Keratinocyte (primary cell): Measurements from ENCODE around the gene GIT1. TPM values are rescaled to one million over a fixed set of nuclear protein-coding genes. Genes with fewer than 3 reads are reported as not detected.
"Not testable (repeated sequence)": the region's sequence is repeated elsewhere in the genome, so short reads cannot be mapped to it uniquely, and the experiment has no call there.

ENCODE experiments used
- DNase-seq: peaks from one replicate; pipeline ENCODE4 v3.0.0-alpha.2; 2011; ENCODE audit warnings: low read depth, missing footprints, low spot score
- FAIRE-seq: peaks from 2 replicates; lab custom pipeline; 2011; peaks lifted over from hg19 to GRCh38; lab: Jason Lieb, UNC
- H2AFZ ChIP-seq: 2 replicates; pipeline ENCODE4 v1.6.0; 2012; ENCODE audit warnings: low read length, control low read depth, inconsistent platforms; ENCODE audit not compliant: control insufficient read depth
- H3K27ac ChIP-seq: 2 replicates; pipeline ENCODE4 v1.5.1; 2011; ENCODE audit warnings: low read length; ENCODE audit not compliant: control insufficient read depth, insufficient read depth
- H3K27me3 ChIP-seq: 3 replicates; pipeline ENCODE4 v1.6.0; 2011; ENCODE audit warnings: low read length; ENCODE audit not compliant: control insufficient read depth, insufficient read depth; ENCODE audit errors: extremely low read depth
- H3K36me3 ChIP-seq, 2 experiments: 2 replicates in 1 of 2; 3 replicates in 1 of 2; pipeline ENCODE4 v1.5.1; 2011; ENCODE audit warnings: low read length in 2 of 2, mild to moderate bottlenecking in 1 of 2; ENCODE audit not compliant: control insufficient read depth in 2 of 2, insufficient read depth in 2 of 2; ENCODE audit errors: extremely low read depth in 1 of 2
- H3K4me1 ChIP-seq: 3 replicates; pipeline ENCODE4 v1.5.1; 2011; ENCODE audit warnings: low read length; ENCODE audit not compliant: control insufficient read depth, insufficient read depth; ENCODE audit errors: extremely low read depth
- H3K4me2 ChIP-seq: 3 replicates; pipeline ENCODE4 v1.6.0; 2011; ENCODE audit warnings: low read depth, low read length; ENCODE audit not compliant: control insufficient read depth, insufficient read depth; ENCODE audit errors: extremely low read depth
- H3K4me3 ChIP-seq, 3 experiments: fragments of 200-600 bp in 1 of 3; sonication (generic) in 1 of 3; 2 replicates in 2 of 3; 3 replicates in 1 of 3; pipeline ENCODE4 v1.5.1; 2011 to 2016; ENCODE audit warnings: low read length in 3 of 3, mild to moderate bottlenecking in 3 of 3, control low read depth in 2 of 3, inconsistent platforms in 1 of 3, low read depth in 1 of 3, mixed read lengths in 1 of 3, mixed run types in 1 of 3, moderate library complexity in 1 of 3; ENCODE audit not compliant: control insufficient read depth in 2 of 3, insufficient read depth in 2 of 3; ENCODE audit errors: extremely low read depth in 1 of 3
- H3K79me2 ChIP-seq: 2 replicates; pipeline ENCODE4 v1.6.0; 2012; ENCODE audit warnings: low read length; ENCODE audit not compliant: control insufficient read depth, insufficient read depth
- H3K9ac ChIP-seq: 3 replicates; pipeline ENCODE4 v1.6.0; 2011; ENCODE audit warnings: low read length; ENCODE audit not compliant: control insufficient read depth, insufficient read depth; ENCODE audit errors: extremely low read depth
- H3K9me1 ChIP-seq: 3 replicates; pipeline ENCODE4 v1.6.0; 2011; ENCODE audit warnings: low read length; ENCODE audit not compliant: control insufficient read depth, insufficient read depth; ENCODE audit errors: extremely low read depth
- H3K9me3 ChIP-seq: 2 replicates; pipeline ENCODE4 v1.5.1; 2012; ENCODE audit warnings: low read depth, low read length; ENCODE audit not compliant: control insufficient read depth
- H4K20me1 ChIP-seq: 3 replicates; pipeline ENCODE4 v1.6.0; 2011; ENCODE audit warnings: low read length; ENCODE audit not compliant: control insufficient read depth, insufficient read depth; ENCODE audit errors: extremely low read depth
- CTCF ChIP-seq, 3 experiments: IDR thresholded peaks in 1 of 3; conservative IDR thresholded peaks in 1 of 3; optimal IDR thresholded peaks in 1 of 3; 2 replicates in 2 of 3; 3 replicates in 1 of 3; pipeline versions ENCODE3 to v1.5.1; 2011; ENCODE audit warnings: low read length in 3 of 3, mild to moderate bottlenecking in 3 of 3, moderate library complexity in 2 of 3, control low read depth in 1 of 3, inconsistent platforms in 1 of 3; ENCODE audit not compliant: insufficient read depth in 2 of 3; ENCODE audit errors: extremely low read depth in 1 of 3
- EZH2 ChIP-seq: IDR thresholded peaks from one replicate; pipeline ENCODE4 v1.6.1; 2012; ENCODE audit warnings: inconsistent platforms, mild to moderate bottlenecking, low read length, moderate library complexity
- dilution Hi-C: fragments of 300-500 bp; cut with MboI; formaldehyde crosslinking; loops from one replicate; pipeline ENCODE4 v1.7.0; 2020; ENCODE audit warnings: low sequenced_read_pairs; ENCODE audit not compliant: extremely low pct_ligation_motif_present
- polyA plus RNA-seq, 5 experiments: library from polyadenylated mRNA; depleted of rRNA in 3 of 5; stranded (reverse) in 3 of 5; stranded (forward) in 1 of 5; unstranded in 1 of 5; fragments of >200 nt; gene quantifications; 1 replicate in 1 of 5; 2 replicates in 3 of 5; 3 replicates in 1 of 5; pipeline versions ENCODE4 v1.2.1 to v1.2.3, GENCODE V29; 2011 to 2012; ENCODE audit warnings: missing spikeins in 2 of 5, low read depth in 1 of 5, low replicate concordance in 1 of 5

GIT1 gene
- polyA plus RNA-seq, 1 donor (not counting 4 experiments of a cell fraction or from before 2014, with no cell fraction given) = 42.7 TPM

- Histone ChIP-seq H3K36me3 (peaks cover 0 to 4% of the 10 kb centered on the region in 2 experiments), H2AFZ (no peak overlapping the region), H3K4me2 (no peak overlapping the region), H3K79me2 (no peaks in the 10 kb centered on the region), H3K9me1 (no peaks in the 10 kb centered on the region), H3K4me1 (no peaks in the 10 kb centered on the region), H3K9ac (no peak overlapping the region), H3K27me3 (no peaks in the 10 kb centered on the region), H3K4me3 (no peak overlapping the region), H4K20me1 (no peaks in the 10 kb centered on the region), H3K9me3 (no peaks in the 10 kb centered on the region), H3K27ac (no peak overlapping the region)
- TF ChIP-seq EZH2 = no peak
- FAIRE-seq (no peak), DNase-seq (no peak)
- dilution Hi-C loops = no loop called here
Observed at GRCh38 chr17:29559640-29560039, 29.8 kb downstream of the GIT1 start.

- H3K4me1 ChIP-seq, H3K9ac ChIP-seq, dilution Hi-C loops, H3K27me3 ChIP-seq, H3K79me2 ChIP-seq, H3K9me1 ChIP-seq, H2AFZ ChIP-seq, FAIRE-seq, H3K36me3 ChIP-seq, H3K4me2 ChIP-seq, DNase-seq, H4K20me1 ChIP-seq, H3K9me3 ChIP-seq, H3K27ac ChIP-seq, H3K4me3 ChIP-seq: not testable (repeated sequence)
Observed at GRCh38 chr17:29558139-29558538, 31.3 kb downstream of the GIT1 start.

GRCh38 chr17:29557739-29558116 is 31.7 kb downstream of the GIT1 start:
- Histone ChIP-seq H3K9me3 (no peaks in the 10 kb centered on the region), H3K4me2 (no peak overlapping the region), H3K4me3 (no peak overlapping the region), H3K9ac (no peak overlapping the region), H4K20me1 (no peaks in the 10 kb centered on the region), H3K36me3 (peaks cover 0 to 1% of the 10 kb centered on the region in 2 experiments), H2AFZ (no peak overlapping the region), H3K27me3 (no peaks in the 10 kb centered on the region), H3K4me1 (no peaks in the 10 kb centered on the region), H3K27ac (no peak overlapping the region), H3K79me2 (no peaks in the 10 kb centered on the region), H3K9me1 (no peaks in the 10 kb centered on the region)
- FAIRE-seq (no peak), DNase-seq (no peak)
- dilution Hi-C loops = no loop called here
- TF ChIP-seq EZH2 = no peak
- TF ChIP-seq CTCF (optimal IDR thresholded peaks at IDR 0.05 in 1 of 3, IDR thresholded peaks at IDR 0.05 in 1 of 3, conservative IDR thresholded peaks at IDR 0.05 in 1 of 3; ENCODE audit: extremely low read depth in 1 of 3, insufficient read depth in 2 of 3, low read length in 3 of 3) = no peak
